CD8-positive, alpha-beta memory T cell (primary cell): ENCODE results near the gene SUPT3H. TPM values are rescaled to one million over a fixed set of nuclear protein-coding genes. Genes with fewer than 3 reads are reported as not detected.

Experiments
- CTCF ChIA-PET: fragments of 350-600 bp; sonication (Branson Sonifier 250); formaldehyde crosslinking; loops from one replicate; lab custom pipeline; 2021; ENCODE audit warnings: antibody characterized with exemption; lab: Charles Lee
- POLR2A ChIA-PET: fragments of 350-600 bp; sonication (Branson Sonifier 250); formaldehyde crosslinking; loops from one replicate; lab custom pipeline; 2021; ENCODE audit warnings: antibody characterized with exemption; lab: Charles Lee
- DNase-seq, 5 donors: peaks; one replicate each; pipeline versions ENCODE4 v3.0.0 to v3.0.0-alpha.2; 2020 to 2022; ENCODE audit warnings: mixed read lengths in 1 of 5
- H3K27ac ChIP-seq: one replicate; pipeline ENCODE4 v1.7.0; 2013; ENCODE audit warnings: low read depth, mild to moderate bottlenecking, low read length, moderate library complexity
- H3K27me3 ChIP-seq: 2 replicates; pipeline ENCODE4 v1.7.0; 2013; ENCODE audit warnings: low read length, mild to moderate bottlenecking; ENCODE audit not compliant: insufficient read depth, poor library complexity, severe bottlenecking
- H3K36me3 ChIP-seq: 2 replicates; pipeline ENCODE4 v1.7.0; 2013; ENCODE audit warnings: mild to moderate bottlenecking, low read length, moderate library complexity; ENCODE audit not compliant: insufficient read depth
- H3K4me1 ChIP-seq: 2 replicates; pipeline ENCODE4 v1.7.0; 2013; ENCODE audit warnings: mild to moderate bottlenecking, low read length, moderate library complexity; ENCODE audit not compliant: insufficient read depth
- H3K4me3 ChIP-seq: 2 replicates; pipeline ENCODE4 v1.7.0; 2013; ENCODE audit warnings: mild to moderate bottlenecking, low read length
- H3K9me3 ChIP-seq: 2 replicates; pipeline ENCODE4 v1.7.0; 2013; ENCODE audit warnings: mild to moderate bottlenecking, low read length
- H3K27ac Mint-ChIP-seq, 8 donors: one replicate each; pipeline ENCODE4 v1.8.0; 2020 to 2021; ENCODE audit warnings: mixed read lengths in 8 of 8, mild to moderate bottlenecking in 6 of 8, inconsistent platforms in 3 of 8, moderate library complexity in 3 of 8
- H3K27me3 Mint-ChIP-seq, 2 donors: one replicate each; pipeline ENCODE4 v1.8.0; 2020 to 2021; ENCODE audit warnings: mixed read lengths in 2 of 2, mild to moderate bottlenecking in 1 of 2, moderate library complexity in 1 of 2
- H3K36me3 Mint-ChIP-seq, 3 donors: one replicate each; pipeline ENCODE4 v1.8.0; 2020 to 2021; ENCODE audit warnings: mixed read lengths in 3 of 3, inconsistent platforms in 1 of 3, mild to moderate bottlenecking in 1 of 3
- H3K4me1 Mint-ChIP-seq, 3 donors: one replicate each; pipeline ENCODE4 v1.8.0; 2020 to 2021; ENCODE audit warnings: mixed read lengths in 3 of 3, inconsistent platforms in 1 of 3, mild to moderate bottlenecking in 1 of 3
- H3K4me3 Mint-ChIP-seq, 7 donors: one replicate each; pipeline ENCODE4 v1.8.0; 2020 to 2021; ENCODE audit warnings: mixed read lengths in 7 of 7, mild to moderate bottlenecking in 6 of 7, moderate library complexity in 4 of 7, inconsistent platforms in 2 of 7
- H3K9me3 Mint-ChIP-seq, 5 donors: one replicate each; pipeline ENCODE4 v1.8.0; 2020 to 2022; ENCODE audit warnings: mixed read lengths in 5 of 5, mild to moderate bottlenecking in 3 of 5, moderate library complexity in 2 of 5, inconsistent platforms in 1 of 5
- polyA plus RNA-seq: library from polyadenylated mRNA; unstranded; fragments of 300-500 nt; fragmentation: Illumina TruSeq; gene quantifications from one replicate; pipeline ENCODE4 v1.2.3, GENCODE V29; 2021
- total RNA-seq, 2 experiments: library from RNA; stranded (reverse); gene quantifications; one replicate each; pipeline ENCODE4 v1.2.3, GENCODE V29; 2021

Gene SUPT3H
- total and polyA plus RNA-seq, 3 experiments from 2014 or later: 13.7 to 17.1 (median 14.6) TPM

- no peak overlapping the region for H3K4me3 Mint-ChIP-seq
- no peak overlapping the region for H3K27ac Mint-ChIP-seq
- ChIA-PET CTCF (interaction anchor here (0.7 to 1.6 kb wide), 2 partner anchors 9 to 328 kb away, joined by 3 to 5 read pairs; partner anchors contain the start of gene SUPT3H), POLR2A (no interaction called here)
- Histone ChIP-seq H3K27me3 (no peaks in the 10 kb centered on the region), H3K9me3 (no peaks in the 10 kb centered on the region), H3K4me3 (no peak overlapping the region), H3K36me3 (no peaks in the 10 kb centered on the region), H3K4me1 (no peaks in the 10 kb centered on the region), H3K27ac (no peak overlapping the region)
- H3K9me3 Mint-ChIP-seq: peaks cover 0 to 1% (median 1%) of the 10 kb centered on the region in 5 donors
- peaks cover 0 to 6% (median 0%) of the 10 kb centered on the region in 3 donors for H3K36me3 Mint-ChIP-seq
- peaks cover 0 to 11% of the 10 kb centered on the region in 2 donors for H3K27me3 Mint-ChIP-seq
- DNase-seq: no peak
- no peaks in the 10 kb centered on the region for H3K4me1 Mint-ChIP-seq
Observed at GRCh38 chr6:45386501-45386900, 8.8 kb upstream of the SUPT3H start.

GRCh38 chr6:45382391-45382790 lies 4.7 kb upstream of the SUPT3H start:
- Mint-ChIP-seq H3K27me3 (peaks cover 0 to 8% of the 10 kb centered on the region in 2 donors), H3K4me3 (no peak overlapping the region), H3K9me3 (no peaks in the 10 kb centered on the region), H3K4me1 (peaks cover 9 to 14% (median 11%) of the 10 kb centered on the region in 3 donors), H3K27ac (peak overlapping the region in 1 of 8 donors; percentile 25), H3K36me3 (peaks cover 0 to 10% (median 0%) of the 10 kb centered on the region in 3 donors)
- ChIA-PET CTCF (interaction anchor here (1.3 kb wide), 1 partner anchor 332 kb away, joined by 3 read pairs; no protein-coding TSS in a partner anchor), POLR2A (no interaction called here)
- Histone ChIP-seq H3K27ac (no peak overlapping the region), H3K4me3 (no peak overlapping the region), H3K9me3 (no peaks in the 10 kb centered on the region), H3K4me1 (peaks cover 7% of the 10 kb centered on the region), H3K27me3 (no peaks in the 10 kb centered on the region), H3K36me3 (no peaks in the 10 kb centered on the region)
- DNase-seq: no peak

DNA sequence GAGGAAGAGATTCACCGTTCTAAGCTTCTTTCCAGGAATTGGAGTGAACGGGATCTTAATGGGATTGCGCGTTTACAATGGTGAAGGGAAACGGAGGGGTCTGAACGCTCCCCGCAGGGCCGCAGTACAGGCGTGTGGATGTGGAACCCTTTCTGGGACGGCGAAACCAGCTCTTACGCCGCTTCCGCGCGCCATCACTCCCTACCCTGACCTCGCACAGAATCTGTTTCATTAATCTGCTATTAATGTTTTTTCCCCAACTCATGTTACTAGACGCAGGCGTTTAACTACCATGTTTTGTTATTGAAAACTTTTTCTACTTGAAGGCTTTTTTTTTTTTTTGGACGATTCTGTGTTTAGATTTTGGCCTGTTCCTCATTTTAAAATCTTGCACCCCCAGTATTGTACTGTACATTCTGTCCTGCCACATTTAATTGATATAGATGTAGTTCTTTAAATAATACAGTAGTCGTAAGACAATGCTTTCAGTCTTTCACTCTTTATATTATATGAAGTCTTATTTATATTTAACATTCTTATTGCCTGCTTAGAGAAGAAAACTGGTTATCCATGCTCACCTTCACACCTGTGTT lies 696 bp upstream of the SUPT3H start:
- peak overlapping the region; percentile 93 to 99 (median 97) for H3K4me3 Mint-ChIP-seq
- Histone ChIP-seq H3K27ac (peak overlapping the region; percentile 94), H3K27me3 (no peaks in the 10 kb centered on the region), H3K9me3 (no peaks in the 10 kb centered on the region), H3K4me1 (peaks cover 15% of the 10 kb centered on the region), H3K4me3 (peak overlapping the region; percentile 97), H3K36me3 (no peaks in the 10 kb centered on the region)
- no peaks in the 10 kb centered on the region for H3K27me3 Mint-ChIP-seq
- no peaks in the 10 kb centered on the region for H3K9me3 Mint-ChIP-seq
- peak in 2 of 5 donors; percentile 3 to 20 for DNase-seq
- POLR2A ChIA-PET: interaction anchor here (1.0 to 1.8 kb wide), 4 partner anchors 41 to 446 kb away, joined by 3 to 6 read pairs (median 5); no protein-coding TSS in a partner anchor
- H3K4me1 Mint-ChIP-seq: peaks cover 18 to 29% (median 28%) of the 10 kb centered on the region in 3 donors
- peaks cover 0 to 14% (median 0%) of the 10 kb centered on the region in 3 donors for H3K36me3 Mint-ChIP-seq
- H3K27ac Mint-ChIP-seq: peak overlapping the region; percentile 94 to 100 (median 99)
- CTCF ChIA-PET: interaction anchor here (1.2 to 1.9 kb wide), 5 partner anchors 9 to 723 kb away, joined by 5 to 8 read pairs (median 7); no protein-coding TSS in a partner anchor

DNA sequence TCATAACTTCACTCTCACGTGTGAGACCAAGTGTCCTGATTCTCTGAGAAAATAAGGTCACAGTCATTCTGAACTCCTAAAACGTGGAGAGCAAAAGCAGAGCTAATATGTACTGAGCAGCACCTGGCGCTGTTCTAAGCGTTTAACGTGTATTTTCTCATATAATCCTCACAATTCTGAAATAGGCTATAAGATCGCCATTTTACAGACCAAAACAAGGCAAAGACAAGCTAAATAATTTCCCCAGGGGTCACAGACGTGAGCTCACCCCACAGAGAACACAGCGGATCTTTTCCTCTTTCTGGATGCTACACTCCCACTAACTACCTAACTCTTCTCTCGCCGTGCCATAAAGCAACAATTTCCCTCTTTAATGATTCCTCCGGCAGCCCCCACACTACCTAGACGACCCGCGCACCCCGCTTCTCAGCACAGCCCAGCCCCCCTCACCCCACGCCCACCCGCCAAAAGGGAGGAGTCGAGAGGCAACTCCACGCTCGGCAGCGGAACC lies 636 bp downstream of the SUPT3H start:
- Histone ChIP-seq H3K9me3 (no peaks in the 10 kb centered on the region), H3K27me3 (no peaks in the 10 kb centered on the region), H3K36me3 (no peaks in the 10 kb centered on the region), H3K4me3 (peak overlapping the region; percentile 97), H3K27ac (peak overlapping the region; percentile 94), H3K4me1 (peaks cover 15% of the 10 kb centered on the region)
- ChIA-PET POLR2A (interaction anchor here (1.0 to 1.1 kb wide), 2 partner anchors 45 to 634 kb away, joined by 3 to 6 read pairs; no protein-coding TSS in a partner anchor), CTCF (interaction anchor here (1.3 to 1.9 kb wide), 3 partner anchors 9 to 721 kb away, joined by 3 to 7 read pairs (median 6); no protein-coding TSS in a partner anchor)
- Mint-ChIP-seq H3K27me3 (no peaks in the 10 kb centered on the region), H3K9me3 (no peaks in the 10 kb centered on the region), H3K4me1 (peaks cover 18 to 29% (median 28%) of the 10 kb centered on the region in 3 donors), H3K27ac (peak overlapping the region; percentile 94 to 100 (median 99)), H3K4me3 (peak overlapping the region; percentile 93 to 99 (median 97)), H3K36me3 (peaks cover 0 to 14% (median 0%) of the 10 kb centered on the region in 3 donors)
- peak in 1 of 5 donors; percentile 89 for DNase-seq

GRCh38 chr6:45376310-45377042 lies 1.3 kb downstream of the SUPT3H start:
- Histone ChIP-seq H3K36me3 (no peaks in the 10 kb centered on the region), H3K4me3 (peak overlapping the region; percentile 97), H3K9me3 (no peaks in the 10 kb centered on the region), H3K27ac (peak overlapping the region; percentile 94), H3K27me3 (no peaks in the 10 kb centered on the region), H3K4me1 (peaks cover 15% of the 10 kb centered on the region)
- Mint-ChIP-seq H3K4me1 (peaks cover 18 to 29% (median 28%) of the 10 kb centered on the region in 3 donors), H3K27me3 (no peaks in the 10 kb centered on the region), H3K27ac (peak overlapping the region; percentile 94 to 100 (median 99)), H3K9me3 (no peaks in the 10 kb centered on the region), H3K36me3 (peaks cover 0 to 14% (median 0%) of the 10 kb centered on the region in 3 donors), H3K4me3 (peak overlapping the region; percentile 93 to 99 (median 97))
- POLR2A ChIA-PET: interaction anchor here (0.6 to 1.1 kb wide), 3 partner anchors 45 to 635 kb away, joined by 3 to 6 read pairs (median 6); no protein-coding TSS in a partner anchor
- DNase-seq: no peak
- CTCF ChIA-PET: interaction anchor here (1.3 to 1.9 kb wide), 4 partner anchors 9 to 721 kb away, joined by 3 to 7 read pairs (median 5); no protein-coding TSS in a partner anchor

GRCh38 chr6:45375449-45375848 lies 2.3 kb downstream of the SUPT3H start:
- Mint-ChIP-seq H3K4me1 (peaks cover 18 to 29% (median 28%) of the 10 kb centered on the region in 3 donors), H3K27me3 (no peaks in the 10 kb centered on the region), H3K9me3 (no peaks in the 10 kb centered on the region), H3K4me3 (peak overlapping the region in 2 of 7 donors; percentile 73 to 93), H3K27ac (peak overlapping the region in 2 of 8 donors; percentile 65 to 94), H3K36me3 (peaks cover 0 to 14% (median 0%) of the 10 kb centered on the region in 3 donors)
- no peak overlapping the region for H3K4me3 ChIP-seq
- CTCF ChIA-PET: interaction anchor here (1.7 kb wide), 1 partner anchor 720 kb away, joined by 4 read pairs; no protein-coding TSS in a partner anchor
- H3K9me3 ChIP-seq: no peaks in the 10 kb centered on the region
- H3K27me3 ChIP-seq: no peaks in the 10 kb centered on the region
- H3K4me1 ChIP-seq: peaks cover 15% of the 10 kb centered on the region
- POLR2A ChIA-PET: no interaction called here
- H3K27ac ChIP-seq: no peak overlapping the region
- H3K36me3 ChIP-seq: no peaks in the 10 kb centered on the region
- DNase-seq: no peak

GRCh38 chr6:45371924-45372573 lies 5.7 kb downstream of the SUPT3H start:
- Mint-ChIP-seq H3K27ac (no peak overlapping the region), H3K27me3 (no peaks in the 10 kb centered on the region), H3K4me1 (peaks cover 7 to 17% (median 11%) of the 10 kb centered on the region in 3 donors), H3K4me3 (no peak overlapping the region), H3K36me3 (peaks cover under 1 to 2% (median 2%) of the 10 kb centered on the region in 3 donors), H3K9me3 (no peaks in the 10 kb centered on the region)
- DNase-seq: no peak
- H3K27me3 ChIP-seq: no peaks in the 10 kb centered on the region
- POLR2A ChIA-PET: no interaction called here
- H3K4me3 ChIP-seq: no peak overlapping the region
- no peaks in the 10 kb centered on the region for H3K9me3 ChIP-seq
- H3K4me1 ChIP-seq: peaks cover 7% of the 10 kb centered on the region
- CTCF ChIA-PET: interaction anchor here (1.0 kb wide), 1 partner anchor 343 kb away, joined by 3 read pairs; no protein-coding TSS in a partner anchor
- no peak overlapping the region for H3K27ac ChIP-seq
- no peaks in the 10 kb centered on the region for H3K36me3 ChIP-seq
